Limb (tissue), 2 donors: ENCODE data around the gene FKBP8.
A peak's percentile ranks its signal among the peaks of the same experiment; 100 is the strongest.

Source experiments
- DNase-seq, 2 donors: peaks; one replicate each; pipeline ENCODE4 v3.0.0-alpha.2; 2016; ENCODE audit errors: extremely low spot score in 2 of 2

Gene FKBP8

GRCh38 chr19:18503337-18503970 is 39.9 kb downstream of the FKBP8 start:
- no peak for DNase-seq

GRCh38 chr19:18502638-18503294 is 40.6 kb downstream of the FKBP8 start:
- DNase-seq = no peak

- no peak for DNase-seq
Observed at GRCh38 chr19:18502246-18502637, 41.1 kb downstream of the FKBP8 start.

GRCh38 chr19:18501832-18502231 is 41.5 kb downstream of the FKBP8 start:
- DNase-seq = no peak

GRCh38 chr19:18501351-18501750 is 42.0 kb downstream of the FKBP8 start:
- DNase-seq = no peak

- peak in 1 of 2 donors; percentile 60 for DNase-seq
Observed at GRCh38 chr19:18500799-18501198, 42.6 kb downstream of the FKBP8 start.

- peak in 1 of 2 donors; percentile 53 for DNase-seq
Observed at GRCh38 chr19:18500376-18500775, 43.0 kb downstream of the FKBP8 start.

- DNase-seq = no peak
Observed at GRCh38 chr19:18499055-18499775, 44.2 kb downstream of the FKBP8 start.

- no peak for DNase-seq
Observed at GRCh38 chr19:18496980-18497256, 46.5 kb downstream of the FKBP8 start.

- no peak for DNase-seq
Observed at GRCh38 chr19:18496167-18496979, 47.0 kb downstream of the FKBP8 start.

GRCh38 chr19:18495204-18495911 is 48.0 kb downstream of the FKBP8 start:
- no peak for DNase-seq

- DNase-seq = no peak
Observed at GRCh38 chr19:18494267-18494607, 49.1 kb downstream of the FKBP8 start.

GRCh38 chr19:18493440-18494266 is 49.7 kb downstream of the FKBP8 start:
- DNase-seq = no peak

- DNase-seq = no peak
Observed at GRCh38 chr19:18491995-18492953, 51.1 kb downstream of the FKBP8 start.

- DNase-seq = no peak
Observed at GRCh38 chr19:18490728-18491127, 52.6 kb downstream of the FKBP8 start.

- no peak for DNase-seq
Observed at GRCh38 chr19:18489627-18490184, 53.7 kb downstream of the FKBP8 start.

- no peak for DNase-seq
Observed at GRCh38 chr19:18488838-18489626, 54.3 kb downstream of the FKBP8 start.

GRCh38 chr19:18488403-18488723 is 55.0 kb downstream of the FKBP8 start:
- DNase-seq = no peak
